ENCODE data around the gene APCDD1L.

- TF ChIP-seq SP1 (IDR thresholded peaks at IDR 0.05) (no peak), TARDBP (IDR thresholded peaks at IDR 0.05) (no peak), BHLHE40 (IDR thresholded peaks at IDR 0.05; ENCODE audit: borderline replicate concordance) (no peak), ELF4 (IDR thresholded peaks at IDR 0.05) (no peak), ZNF384 (IDR thresholded peaks at IDR 0.05) (no peak), CTBP1 (IDR thresholded peaks at IDR 0.05; ENCODE audit: borderline replicate concordance) (no peak), ARNT (IDR thresholded peaks at IDR 0.05) (no peak), FOXA1 (IDR thresholded peaks at IDR 0.05) (no peak), HDGF (IDR thresholded peaks at IDR 0.05; ENCODE audit: borderline replicate concordance) (no peak), FOXM1 (IDR thresholded peaks at IDR 0.05; ENCODE audit: borderline replicate concordance) (no peak), NFRKB (IDR thresholded peaks at IDR 0.05) (no peak), FOXK2 (IDR thresholded peaks at IDR 0.05) (no peak)
- TF ChIP-seq, protein P1, sequence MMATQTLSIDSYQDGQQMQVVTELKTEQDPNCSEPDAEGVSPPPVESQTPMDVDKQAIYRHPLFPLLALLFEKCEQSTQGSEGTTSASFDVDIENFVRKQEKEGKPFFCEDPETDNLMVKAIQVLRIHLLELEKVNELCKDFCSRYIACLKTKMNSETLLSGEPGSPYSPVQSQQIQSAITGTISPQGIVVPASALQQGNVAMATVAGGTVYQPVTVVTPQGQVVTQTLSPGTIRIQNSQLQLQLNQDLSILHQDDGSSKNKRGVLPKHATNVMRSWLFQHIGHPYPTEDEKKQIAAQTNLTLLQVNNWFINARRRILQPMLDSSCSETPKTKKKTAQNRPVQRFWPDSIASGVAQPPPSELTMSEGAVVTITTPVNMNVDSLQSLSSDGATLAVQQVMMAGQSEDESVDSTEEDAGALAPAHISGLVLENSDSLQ (IDR thresholded peaks at IDR 0.05) = no peak
Observed at GRCh38 chr20:58480551-58481336, 34.5 kb downstream of the APCDD1L start.
